ENCODE data around the gene DEPDC1B. TPM values are rescaled to one million over a fixed set of nuclear protein-coding genes. Genes with fewer than 3 reads are reported as not detected.

DEPDC1B gene
- total and polyA plus RNA-seq, 2 of the 8 experiments (the other 6 are each of a cell fraction or from before 2014, with no cell fraction given): 30.8 to 67.4 TPM

GRCh38 chr5:60585618-60586017 is 114.3 kb downstream of the DEPDC1B start (continued):
- TF ChIP-seq CHD7 (IDR thresholded peaks at IDR 0.05; ENCODE audit: insufficient replicate concordance, low read length) (no peak), TAF1 (IDR thresholded peaks at IDR 0.05; ENCODE audit: low read depth, low read length) (no peak), E2F6 (IDR thresholded peaks at IDR 0.05) (no peak), FOSL1 (IDR thresholded peaks at IDR 0.05; ENCODE audit: insufficient read depth, low read depth, low read length) (no peak), SP1 (IDR thresholded peaks at IDR 0.05; ENCODE audit: low read depth, low read length) (no peak), CREB1 (IDR thresholded peaks at IDR 0.05) (no peak), CBX5 (IDR thresholded peaks at IDR 0.05; ENCODE audit: low read depth, low read length) (no peak)

Measured in H1 (cell line).